HEK293 (cell line): Measurements from ENCODE around the gene CYP2B6.
A peak's percentile ranks its signal among the peaks of the same experiment; 100 is the strongest.

Experiments
- ATF2 ChIP-seq: fragments of 450-650 bp; formaldehyde crosslinking; IDR thresholded peaks from 2 replicates; pipeline ENCODE4 v1.5.1; 2016; ENCODE audit warnings: missing biosample characterization, missing genetic modification characterization, low read depth
- CTCF ChIP-seq: fragments of 450-650 bp; formaldehyde crosslinking; IDR thresholded peaks from 2 replicates; pipeline ENCODE4 v1.5.1; 2016; ENCODE audit warnings: missing biosample characterization, missing genetic modification characterization
- KLF16 ChIP-seq: fragments of 450-650 bp; formaldehyde crosslinking; IDR thresholded peaks from 2 replicates; pipeline ENCODE4 v1.5.1; 2017; ENCODE audit warnings: missing biosample characterization, missing genetic modification characterization
- PATZ1 ChIP-seq: fragments of 450-650 bp; formaldehyde crosslinking; IDR thresholded peaks from 2 replicates; pipeline ENCODE4 v1.5.1; 2016; ENCODE audit warnings: missing biosample characterization, missing genetic modification characterization
- ZFP37 ChIP-seq: fragments of 450-650 bp; formaldehyde crosslinking; IDR thresholded peaks from 2 replicates; pipeline ENCODE4 v1.5.1; 2016; ENCODE audit warnings: missing biosample characterization, missing genetic modification characterization
- ZNF121 ChIP-seq: fragments of 450-650 bp; formaldehyde crosslinking; IDR thresholded peaks from 2 replicates; pipeline ENCODE4 v1.5.1; 2016; ENCODE audit warnings: missing biosample characterization, missing genetic modification characterization
- ZNF580 ChIP-seq: fragments of 450-650 bp; formaldehyde crosslinking; IDR thresholded peaks from 2 replicates; pipeline ENCODE4 v1.5.1; 2016; ENCODE audit warnings: missing biosample characterization, missing genetic modification characterization
- ZNF639 ChIP-seq: fragments of 450-650 bp; formaldehyde crosslinking; IDR thresholded peaks from 2 replicates; pipeline ENCODE4 v1.5.1; 2016; ENCODE audit warnings: missing biosample characterization, missing genetic modification characterization
- ZNF747 ChIP-seq: fragments of 450-650 bp; formaldehyde crosslinking; IDR thresholded peaks from 2 replicates; pipeline ENCODE4 v1.5.1; 2016; ENCODE audit warnings: missing biosample characterization, missing genetic modification characterization

- TF ChIP-seq ZNF747 = no peak
- peak; percentile 86 for TF ChIP-seq CTCF
- no peak for TF ChIP-seq KLF16
- peak; percentile 23; the same call in 1 of the 2 replicates for TF ChIP-seq ZFP37
- TF ChIP-seq ZNF580 (tag by site-specific recombination) = no peak; the same call in 1 of the 2 replicates
- no peak for TF ChIP-seq ZNF639
- TF ChIP-seq PATZ1 (tag by site-specific recombination) = peak; percentile 30; the same call in 1 of the 2 replicates
- no peak for TF ChIP-seq ATF2 (tag by site-specific recombination)
- TF ChIP-seq ZNF121 = peak; percentile 94
Measured at GRCh38 chr19:40974633-40975037, 16.4 kb upstream of the CYP2B6 start.
